OCI-LY7 (cell line): ENCODE results near the gene ETV1. TPM values are rescaled to one million over a fixed set of nuclear protein-coding genes. Genes with fewer than 3 reads are reported as not detected.

ENCODE experiments used
- BruUV-seq: library from RNA; stranded (reverse); fragments of 400-500 nt; replicated peaks from 2 replicates; lab custom pipeline; 2021; lab: Mats Ljungman, UMichigan
- CTCF ChIA-PET: fragments of 300-600 bp; sonication (Branson Sonifier 250); formaldehyde crosslinking; loops from one replicate; lab custom pipeline; 2022; ENCODE audit warnings: antibody characterized with exemption; ENCODE audit not compliant: unreplicated experiment; lab: Charles Lee
- POLR2A ChIA-PET: fragments of 300-600 bp; sonication (Branson Sonifier 250); formaldehyde crosslinking; loops from one replicate; lab custom pipeline; 2022; ENCODE audit warnings: antibody characterized with exemption; lab: Charles Lee
- DNase-seq: peaks from one replicate; pipeline ENCODE4 v3.0.0-alpha.2; 2015; ENCODE audit warnings: low spot score
- H2AFZ ChIP-seq: fragments of 200-600 bp; sonication (generic), shearing (Covaris generic); 2 replicates; pipeline ENCODE4 v1.6.1; 2014; ENCODE audit warnings: mild to moderate bottlenecking, antibody characterized with exemption, low read length, moderate library complexity
- H3K27ac ChIP-seq: fragments of 200-600 bp; sonication (generic); 2 replicates; pipeline ENCODE4 v1.5.1; 2014; ENCODE audit warnings: mixed run types, low read depth, mild to moderate bottlenecking, moderate library complexity, low read length, inconsistent platforms; ENCODE audit not compliant: poor library complexity, severe bottlenecking
- H3K36me3 ChIP-seq: fragments of 200-600 bp; sonication (generic); 2 replicates; pipeline ENCODE4 v1.6.1; 2014; ENCODE audit warnings: mild to moderate bottlenecking, antibody characterized with exemption, low read length, moderate library complexity, mixed read lengths; ENCODE audit not compliant: insufficient read depth
- H3K4me1 ChIP-seq: fragments of 200-600 bp; sonication (generic); 2 replicates; pipeline ENCODE4 v1.5.1; 2014; ENCODE audit warnings: mild to moderate bottlenecking, low read length; ENCODE audit not compliant: insufficient read depth, poor library complexity, severe bottlenecking
- H3K4me2 ChIP-seq: fragments of 200-600 bp; sonication (generic); 2 replicates; pipeline ENCODE4 v1.6.1; 2014; ENCODE audit warnings: mild to moderate bottlenecking, low read length
- H3K4me3 ChIP-seq: fragments of 200-600 bp; sonication (generic); 2 replicates; pipeline ENCODE4 v1.5.1; 2014; ENCODE audit warnings: mild to moderate bottlenecking, low read depth, low read length; ENCODE audit not compliant: poor library complexity, severe bottlenecking
- H3K79me2 ChIP-seq: fragments of 200-600 bp; sonication (generic); 2 replicates; pipeline ENCODE4 v1.6.1; 2016; ENCODE audit warnings: low read depth, mild to moderate bottlenecking, low read length, moderate library complexity, mixed read lengths; ENCODE audit not compliant: insufficient read depth
- H3K9me2 ChIP-seq: fragments of 200-600 bp; sonication (generic); 2 replicates; pipeline ENCODE4 v1.6.1; 2016; ENCODE audit warnings: mild to moderate bottlenecking, low read length, mixed read lengths; ENCODE audit not compliant: insufficient read depth
- H3K9me3 ChIP-seq: fragments of 200-600 bp; sonication (generic); 2 replicates; pipeline ENCODE4 v1.6.1; 2014; ENCODE audit warnings: mild to moderate bottlenecking, mixed run types, low read length, mixed read lengths
- H4K20me1 ChIP-seq: fragments of 200-600 bp; sonication (generic); 2 replicates; pipeline ENCODE4 v1.6.1; 2014; ENCODE audit warnings: mild to moderate bottlenecking, antibody characterized with exemption, low read length, moderate library complexity, mixed read lengths; ENCODE audit not compliant: insufficient read depth
- CTCF ChIP-seq: fragments of 200-600 bp; sonication (generic); conservative IDR thresholded peaks from 2 replicates; pipeline ENCODE4 v1.5.1; 2014; ENCODE audit warnings: mild to moderate bottlenecking, antibody characterized with exemption, low read length, moderate library complexity, mixed read lengths
- EZH2phosphoT487 ChIP-seq: fragments of 200-600 bp; sonication (generic); IDR thresholded peaks from 2 replicates; pipeline ENCODE4 v1.6.1; 2018; ENCODE audit warnings: low read depth, borderline replicate concordance, mild to moderate bottlenecking, mixed run types, antibody characterized with exemption, low read length, moderate library complexity, mixed read lengths
- intact Hi-C: fragments of 100-400 bp; cut with micrococcal nuclease; formaldehyde crosslinking; loops from one replicate; pipeline ENCODE4 v1.10.0; 2022; ENCODE audit not compliant: unreplicated experiment
- total RNA-seq, 2 experiments: library from RNA; depleted of rRNA in 1 of 2; stranded (reverse); fragments of >200 nt in 1 of 2; shearing (Covaris generic) in 1 of 2; gene quantifications; 2 replicates each; pipeline ENCODE4 v1.2.3, GENCODE V29; 2014 to 2022

ETV1 gene
- total RNA-seq, 2 experiments from 2014 or later = not detected

GRCh38 chr7:13850185-13850752 is 139.2 kb downstream of the ETV1 start:
- no peak overlapping the region for H3K27ac ChIP-seq
- H3K4me1 ChIP-seq = no peaks in the 10 kb centered on the region
- no peaks in the 10 kb centered on the region for H4K20me1 ChIP-seq
- CTCF ChIA-PET = no interaction called here
- H2AFZ ChIP-seq = no peak overlapping the region
- no peak overlapping the region for H3K4me2 ChIP-seq
- H3K9me2 ChIP-seq = no peaks in the 10 kb centered on the region
- no peaks in the 10 kb centered on the region for H3K36me3 ChIP-seq
- intact Hi-C loops = no loop called here
- POLR2A ChIA-PET = no interaction called here
- BruUV-seq = no TSS peak
- no peaks in the 10 kb centered on the region for H3K79me2 ChIP-seq
- no peaks in the 10 kb centered on the region for H3K9me3 ChIP-seq
- no peak for DNase-seq
- no peak overlapping the region for H3K4me3 ChIP-seq
- TF ChIP-seq CTCF (no peak), EZH2phosphoT487 (no peak)

- no peaks in the 10 kb centered on the region for H3K9me3 ChIP-seq
- intact Hi-C loops = no loop called here
- ChIA-PET POLR2A (interaction anchor here (0.7 kb wide), 2 partner anchors 466 to 1909 kb away, joined by 3 to 4 read pairs; no protein-coding TSS in a partner anchor), CTCF (no interaction called here)
- no peak overlapping the region for H3K27ac ChIP-seq
- BruUV-seq = no TSS peak
- H3K4me1 ChIP-seq = no peaks in the 10 kb centered on the region
- H4K20me1 ChIP-seq = no peaks in the 10 kb centered on the region
- no peak for DNase-seq
- H3K36me3 ChIP-seq = no peaks in the 10 kb centered on the region
- no peaks in the 10 kb centered on the region for H3K79me2 ChIP-seq
- no peak overlapping the region for H3K4me3 ChIP-seq
- no peak overlapping the region for H3K4me2 ChIP-seq
- H2AFZ ChIP-seq = no peak overlapping the region
- TF ChIP-seq CTCF = no peak
- no peak for TF ChIP-seq EZH2phosphoT487
- H3K9me2 ChIP-seq = no peaks in the 10 kb centered on the region
These were observed 140.1 kb downstream of the ETV1 start for GRCh38 chr7:13849163-13849892.

GRCh38 chr7:13848681-13849131 is 140.8 kb downstream of the ETV1 start:
- H3K27ac ChIP-seq = no peak overlapping the region
- no peaks in the 10 kb centered on the region for H3K36me3 ChIP-seq
- intact Hi-C loops = no loop called here
- no peak overlapping the region for H3K4me2 ChIP-seq
- no peaks in the 10 kb centered on the region for H3K79me2 ChIP-seq
- DNase-seq = no peak
- no peak for TF ChIP-seq CTCF
- TF ChIP-seq EZH2phosphoT487 = no peak
- POLR2A ChIA-PET = interaction anchor here (0.7 to 0.8 kb wide), 3 partner anchors 68 to 1910 kb away, joined by 3 to 4 read pairs (median 3); no protein-coding TSS in a partner anchor
- H3K9me3 ChIP-seq = no peaks in the 10 kb centered on the region
- BruUV-seq = no TSS peak
- H3K4me3 ChIP-seq = no peak overlapping the region
- CTCF ChIA-PET = no interaction called here
- H3K4me1 ChIP-seq = no peaks in the 10 kb centered on the region
- no peaks in the 10 kb centered on the region for H3K9me2 ChIP-seq
- H2AFZ ChIP-seq = no peak overlapping the region
- H4K20me1 ChIP-seq = no peaks in the 10 kb centered on the region
